NCI-H2171 treated with DMSO at 0.1 percent for 48 hours (cell line): ENCODE measurements around the gene GAMT.

ENCODE experiments used
- DNase-seq: peaks from one replicate; lab custom pipeline; 2025; lab: John Stamatoyannopoulos, UW

GAMT gene

DNA sequence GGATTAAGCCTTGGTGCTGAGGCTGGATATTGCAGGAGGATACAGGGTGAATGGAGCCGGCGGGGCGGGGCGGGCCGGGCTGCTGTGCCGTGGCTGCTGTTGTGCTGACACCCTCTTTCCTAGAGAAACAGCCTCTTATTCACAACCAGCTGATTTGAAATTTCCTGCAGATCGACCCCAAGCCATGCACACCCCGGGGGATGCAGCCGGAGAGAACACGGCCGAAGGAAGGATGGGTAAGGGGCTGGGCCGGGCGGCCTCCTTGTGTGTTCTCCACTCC, 17.1 kb upstream of the GAMT start:
- DNase-seq, result no peak

DNA sequence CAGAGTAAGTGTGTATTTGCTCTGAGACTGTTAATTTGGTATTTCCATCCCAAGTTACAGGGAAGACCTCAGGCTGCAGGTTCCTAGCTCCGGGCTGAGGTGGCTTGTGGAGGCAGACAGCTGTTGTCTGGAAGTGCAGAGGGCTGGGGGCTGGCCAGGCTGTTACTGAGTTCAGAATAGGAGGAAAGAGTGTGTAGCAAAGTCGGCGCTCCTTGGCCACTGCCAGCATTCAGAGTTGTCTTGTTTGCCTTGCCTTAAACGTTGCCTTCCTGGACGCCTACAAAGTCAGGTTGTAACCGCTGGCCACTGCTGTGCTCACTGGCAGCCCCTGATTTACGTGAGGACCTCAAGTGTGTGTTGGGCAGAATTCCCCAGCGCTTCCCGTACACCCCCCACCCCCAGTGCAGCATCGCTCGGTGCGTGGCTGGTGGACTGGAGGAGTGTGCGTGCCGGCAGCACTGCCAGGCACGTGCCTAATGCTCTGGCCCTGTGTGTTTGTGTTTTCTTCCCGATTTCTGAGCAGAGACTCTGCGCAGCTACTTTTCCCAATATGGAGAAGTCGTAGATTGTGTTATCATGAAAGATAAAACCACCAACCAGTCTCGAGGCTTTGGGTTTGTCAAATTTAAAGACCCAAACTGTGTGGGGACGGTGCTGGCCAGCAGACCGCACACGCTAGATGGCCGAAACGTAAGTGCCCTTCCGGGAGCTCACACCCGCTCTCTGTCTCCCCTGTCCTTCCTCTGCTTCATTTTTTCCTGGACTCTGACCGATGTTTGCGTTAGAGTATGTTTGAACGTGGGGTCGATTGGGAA, 16.5 kb upstream of the GAMT start:
- DNase-seq, result no peak

DNA sequence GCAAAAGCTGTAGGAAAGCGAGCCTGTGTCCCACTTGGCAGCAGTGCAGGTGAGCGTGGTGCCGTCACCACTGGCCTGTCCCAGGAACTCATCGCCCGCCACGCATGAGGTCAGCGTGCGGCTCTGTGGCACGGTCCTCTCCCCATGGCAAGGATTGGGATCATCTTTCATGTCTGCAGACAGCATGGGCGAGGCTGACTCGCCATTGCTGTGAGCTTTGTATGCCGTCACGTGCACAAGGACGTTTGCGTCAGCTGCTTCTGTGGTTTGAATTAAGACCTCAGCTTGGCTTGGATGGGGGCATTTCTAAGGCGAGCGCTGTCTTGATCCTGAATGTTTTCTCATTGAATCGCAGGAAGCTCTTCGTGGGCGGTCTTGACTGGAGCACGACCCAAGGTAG, 15.8 kb upstream of the GAMT start:
- no peak for DNase-seq

DNA sequence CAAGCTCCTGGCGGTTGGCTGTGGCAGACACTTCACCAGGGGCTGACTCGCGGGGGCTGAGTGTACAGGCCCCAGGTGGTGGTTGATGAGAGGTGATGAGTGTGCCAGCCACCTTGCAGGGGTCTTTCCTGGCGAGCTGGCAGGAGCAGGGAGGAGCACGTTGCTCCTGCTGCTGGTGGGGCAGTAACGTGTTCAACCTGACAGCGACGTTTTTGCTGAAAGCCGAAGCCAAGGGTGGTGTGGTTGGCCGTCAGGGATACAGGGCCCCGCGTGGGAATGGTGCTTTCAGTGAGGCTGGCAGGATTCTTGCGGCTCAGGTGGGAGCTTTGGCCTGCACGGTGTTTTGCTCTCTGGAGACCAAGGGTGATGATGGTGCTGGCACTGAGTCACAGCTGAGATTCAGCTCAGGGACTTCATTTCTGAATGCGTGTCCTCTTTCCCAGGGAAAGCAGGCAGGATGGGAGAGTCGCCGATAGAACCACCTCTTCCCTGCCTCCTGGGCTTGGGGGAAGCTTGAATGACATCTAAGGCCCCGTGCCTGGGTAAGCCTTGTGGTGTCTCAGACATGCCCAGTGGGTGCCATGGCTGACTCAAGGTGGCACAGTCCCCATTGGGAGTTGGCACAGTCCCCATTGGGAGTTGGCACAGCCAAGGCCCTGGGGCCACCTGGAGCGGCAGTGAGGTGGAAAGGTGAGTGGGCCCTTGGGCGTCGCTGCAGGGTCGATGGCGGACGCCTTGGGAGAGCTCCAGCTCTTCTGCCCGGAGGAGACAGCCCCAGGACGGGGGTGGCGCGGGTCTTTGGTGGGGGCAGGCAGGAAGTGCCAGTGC, 14.9 kb upstream of the GAMT start:
- DNase-seq, result no peak

DNA sequence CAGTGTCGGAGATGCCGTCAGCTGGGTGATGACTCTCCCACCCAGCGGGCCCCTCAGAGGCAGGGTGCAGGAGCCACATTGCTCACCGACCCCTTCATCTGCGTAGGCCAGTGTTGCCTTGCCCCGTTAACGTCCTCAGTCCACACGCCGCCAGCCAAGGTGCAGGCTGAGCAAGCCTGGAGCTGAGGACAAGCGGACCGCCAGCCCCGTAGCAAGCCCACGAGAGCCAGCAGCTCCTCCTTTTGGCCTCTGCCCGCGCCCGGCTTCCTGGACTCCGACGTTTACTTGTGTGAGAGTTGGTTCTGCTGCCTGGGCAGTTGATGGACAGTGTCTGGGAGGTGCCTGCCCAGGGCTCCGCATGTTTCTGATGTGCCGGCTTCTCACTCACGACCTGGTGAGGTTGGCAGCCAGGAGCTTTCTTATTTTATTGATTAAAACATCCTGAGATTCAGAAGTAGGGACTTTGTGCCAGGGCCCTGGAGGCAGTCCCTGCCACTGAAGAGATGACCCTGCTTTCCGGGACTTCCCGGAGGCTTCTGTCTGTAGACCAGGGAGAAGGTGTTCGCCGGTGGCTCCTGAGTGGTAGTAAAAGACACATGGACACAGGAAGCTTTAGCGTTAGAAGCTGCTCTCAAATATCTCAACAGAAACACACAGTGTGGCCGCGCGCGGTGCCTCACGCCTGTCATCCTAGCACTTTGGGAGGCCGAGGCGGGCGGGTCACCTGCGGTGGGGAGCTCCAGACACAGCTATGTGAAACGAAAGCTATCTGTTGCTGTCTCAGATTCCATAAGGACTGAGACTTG, 11.9 kb upstream of the GAMT start:
- DNase-seq, result no peak

DNA sequence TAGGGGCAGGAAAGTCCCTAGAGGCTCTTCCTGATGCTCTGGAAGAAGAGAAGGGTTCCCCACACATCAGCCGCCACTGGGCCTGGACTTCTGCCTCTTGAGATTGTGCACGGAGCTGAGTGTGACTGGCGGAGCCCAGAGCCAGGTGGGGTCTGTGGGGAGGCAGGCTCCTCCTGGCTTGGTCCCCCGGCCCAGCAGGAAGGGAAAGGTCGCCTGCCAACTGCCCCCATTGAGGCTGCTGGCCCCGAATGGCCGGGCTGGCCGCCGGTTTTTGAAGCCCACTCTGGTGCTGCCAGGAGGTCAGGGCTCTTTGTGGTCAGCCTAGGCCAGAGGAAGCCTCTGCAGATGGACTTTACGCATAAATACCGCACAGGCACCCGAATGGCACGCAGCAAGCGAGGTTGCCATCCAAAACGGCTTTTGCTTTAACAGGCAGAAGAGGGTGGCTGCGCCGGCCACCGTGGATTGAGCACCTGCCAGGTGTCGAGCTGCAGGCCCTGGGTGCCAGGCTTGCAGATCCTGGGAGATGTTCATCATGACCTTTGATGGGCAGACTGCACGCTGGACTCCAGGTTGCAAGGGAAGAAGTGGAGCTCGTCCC, 11.1 kb upstream of the GAMT start:
- no peak for DNase-seq

DNA sequence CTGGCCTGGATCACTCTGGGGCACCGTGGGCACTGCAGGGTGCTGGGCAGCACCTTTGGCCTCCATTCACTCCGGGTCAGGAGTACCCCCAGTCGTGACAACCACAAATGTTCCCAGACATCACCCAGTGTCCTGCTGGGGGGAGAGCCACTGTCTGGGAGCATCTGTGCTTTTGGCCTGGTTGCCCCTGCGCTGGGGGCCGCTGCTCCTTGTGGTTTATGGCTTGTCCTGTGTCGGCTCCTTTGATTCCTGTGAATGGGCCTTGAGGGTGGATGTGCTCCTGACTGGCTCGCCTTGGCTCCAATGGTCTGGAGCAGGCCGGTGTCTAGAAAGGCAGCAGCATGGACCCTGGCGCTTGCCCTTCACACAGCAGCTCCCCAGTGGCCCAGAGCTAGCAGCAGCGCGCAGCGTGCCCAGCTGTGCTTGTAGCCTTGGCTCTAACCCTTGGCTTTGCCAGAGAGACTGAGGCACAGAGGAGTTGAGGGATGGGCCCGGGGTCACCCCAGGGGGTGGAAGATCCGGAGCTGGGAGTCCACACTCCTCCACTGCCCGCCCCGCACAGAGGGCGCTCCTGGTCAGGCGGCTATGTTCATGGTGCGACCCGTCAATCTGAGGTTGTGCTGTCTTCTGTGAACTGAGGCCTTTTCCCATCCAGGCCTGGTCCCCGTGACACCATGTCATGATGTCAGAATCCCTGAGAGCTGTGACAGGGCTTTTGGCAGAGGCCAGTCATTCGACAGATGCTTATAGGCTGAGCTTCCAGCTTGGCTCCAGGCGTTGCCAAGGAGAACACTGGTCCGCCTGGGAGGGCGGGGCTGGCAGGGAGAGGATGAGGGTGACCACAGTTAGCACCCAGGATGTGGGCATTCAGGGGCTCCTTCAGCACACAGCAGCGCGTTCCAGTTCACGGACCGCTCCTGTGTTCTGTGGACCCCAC, 10.2 kb upstream of the GAMT start:
- no peak for DNase-seq

DNA sequence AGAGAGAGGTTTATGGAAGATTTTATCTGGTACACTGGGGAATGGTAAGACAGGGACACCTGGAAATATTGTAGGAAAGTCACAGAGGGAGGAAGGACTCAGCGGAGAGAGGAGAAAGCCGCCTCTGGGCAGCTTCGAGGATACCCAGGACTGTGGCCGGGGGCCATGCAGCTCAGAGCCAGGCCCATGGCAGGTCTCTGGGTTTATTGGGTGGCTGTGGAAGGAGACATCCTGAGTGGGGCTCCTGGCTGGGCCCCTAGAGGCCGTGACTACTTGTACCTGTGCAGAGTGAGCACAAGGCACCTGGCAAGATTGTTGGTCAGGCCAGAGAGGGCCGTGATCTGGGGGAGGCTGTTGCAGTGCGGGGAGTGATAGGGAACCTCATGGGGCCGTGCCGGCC, 9.4 kb upstream of the GAMT start:
- no peak for DNase-seq

DNA sequence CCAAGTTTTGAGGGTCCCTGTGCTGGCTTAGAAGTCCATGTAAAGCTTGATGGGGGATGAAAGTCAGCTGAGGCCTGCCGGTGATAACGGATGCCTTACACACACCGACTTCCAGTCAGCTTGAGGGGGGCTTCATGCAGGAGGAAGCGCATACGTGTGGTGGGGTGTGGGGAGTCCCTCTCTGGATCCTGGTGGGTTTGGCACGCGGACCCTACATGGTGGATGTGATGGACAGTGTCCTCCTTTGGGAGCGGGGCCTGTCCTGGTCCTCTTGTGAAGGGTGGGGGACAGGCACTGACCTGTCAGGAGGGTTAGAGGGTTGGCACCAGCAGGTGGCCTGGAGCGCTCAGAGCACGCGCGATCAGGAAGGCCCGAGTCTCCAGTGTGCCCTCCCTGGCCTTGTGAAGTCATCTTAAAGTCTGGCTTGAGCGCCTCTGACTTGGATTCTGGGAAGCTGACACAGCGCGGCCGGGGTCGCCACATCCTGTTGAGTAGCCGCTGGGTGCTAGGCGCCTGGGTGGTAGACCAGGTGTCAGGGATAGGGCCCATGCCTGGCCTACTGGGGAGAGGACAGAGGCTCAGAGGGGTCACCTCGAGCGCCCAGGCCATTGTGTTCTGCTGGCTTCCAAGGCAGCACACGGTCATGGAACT, 8.9 kb upstream of the GAMT start:
- DNase-seq, result no peak

DNA sequence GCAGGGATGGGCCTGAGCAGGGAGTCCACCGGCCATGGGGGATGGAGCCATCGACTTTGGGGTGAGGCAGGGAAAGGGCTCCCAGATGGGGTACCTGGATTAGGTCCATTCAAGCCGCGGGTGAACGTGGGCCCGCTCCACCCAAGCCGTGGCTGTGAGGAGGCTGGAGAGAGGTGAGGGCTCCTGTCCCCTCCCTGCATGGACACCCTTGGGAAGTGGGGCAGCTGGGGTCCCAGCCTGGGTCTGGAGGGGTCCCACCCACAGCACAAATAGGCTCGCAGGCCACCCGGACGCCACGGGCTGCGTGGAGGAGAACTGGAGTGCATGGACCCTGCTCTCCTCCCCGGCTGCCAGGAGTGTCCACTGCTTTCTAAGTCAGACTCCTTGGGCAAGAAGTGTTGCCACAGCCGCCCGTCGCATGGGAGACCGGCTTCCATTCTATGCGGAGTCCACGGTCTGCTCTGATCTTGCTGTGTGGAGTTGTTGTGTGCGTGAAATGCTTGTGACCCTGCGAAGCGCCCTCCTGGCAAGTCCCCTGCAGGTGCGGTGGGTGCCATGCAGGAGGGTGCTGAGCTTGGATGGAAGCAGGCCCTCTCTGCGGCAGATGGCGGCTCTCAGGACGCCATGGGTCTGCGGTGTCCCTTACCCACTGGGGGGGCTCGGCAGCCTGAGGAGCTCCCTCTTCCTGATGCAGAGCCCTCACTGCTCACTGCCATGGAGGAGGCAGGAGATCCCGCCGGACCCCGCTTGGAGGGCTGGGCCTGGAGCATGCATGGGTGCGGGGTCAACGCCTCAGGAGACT, 8.1 kb upstream of the GAMT start:
- no peak for DNase-seq

DNA sequence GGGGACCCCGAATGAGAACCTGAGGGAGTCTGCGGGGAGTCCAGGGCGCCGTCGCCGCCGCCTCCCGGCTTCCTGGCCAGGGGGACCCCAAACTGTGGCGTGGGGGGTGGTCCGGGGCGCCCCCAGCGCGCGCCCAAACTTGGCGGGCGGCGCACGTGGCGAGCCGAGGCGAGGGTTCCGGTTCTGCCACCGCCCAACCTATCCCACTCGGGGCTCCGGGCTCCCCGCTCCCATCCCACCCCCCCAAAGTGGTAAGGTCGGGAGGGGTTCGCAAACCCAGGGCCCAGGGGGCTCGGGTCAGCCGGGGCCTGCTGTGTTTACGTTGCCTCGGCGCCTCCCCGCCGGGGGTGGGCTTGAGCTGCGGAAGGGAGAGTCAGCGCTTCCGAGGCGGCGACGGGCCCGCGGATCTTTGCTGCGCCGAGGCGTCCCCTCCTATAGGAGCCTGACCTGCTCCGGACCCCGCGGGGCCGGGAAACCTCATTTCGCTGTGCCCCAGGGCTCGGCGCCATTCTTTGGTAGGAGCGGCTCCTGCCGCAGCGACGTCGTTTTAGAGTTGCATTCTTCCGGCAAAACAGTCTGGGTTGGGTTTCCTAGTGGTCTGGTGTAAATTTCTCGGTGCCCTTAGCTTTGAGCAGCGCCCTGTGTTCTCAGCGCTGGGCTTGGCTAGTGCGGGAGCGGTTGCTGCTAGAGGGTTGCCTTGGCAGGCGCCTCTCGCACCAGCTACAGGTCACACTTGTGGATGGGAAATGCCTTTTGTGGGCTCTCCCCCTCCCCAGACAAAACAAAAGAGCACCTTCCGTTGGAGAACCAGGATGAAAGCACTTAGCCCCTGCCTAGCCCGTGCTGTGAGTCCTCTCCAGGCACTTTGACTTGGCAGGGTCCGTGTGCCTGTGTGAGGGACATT, 7.2 kb upstream of the GAMT start:
- peak; percentile 43 for DNase-seq

DNA sequence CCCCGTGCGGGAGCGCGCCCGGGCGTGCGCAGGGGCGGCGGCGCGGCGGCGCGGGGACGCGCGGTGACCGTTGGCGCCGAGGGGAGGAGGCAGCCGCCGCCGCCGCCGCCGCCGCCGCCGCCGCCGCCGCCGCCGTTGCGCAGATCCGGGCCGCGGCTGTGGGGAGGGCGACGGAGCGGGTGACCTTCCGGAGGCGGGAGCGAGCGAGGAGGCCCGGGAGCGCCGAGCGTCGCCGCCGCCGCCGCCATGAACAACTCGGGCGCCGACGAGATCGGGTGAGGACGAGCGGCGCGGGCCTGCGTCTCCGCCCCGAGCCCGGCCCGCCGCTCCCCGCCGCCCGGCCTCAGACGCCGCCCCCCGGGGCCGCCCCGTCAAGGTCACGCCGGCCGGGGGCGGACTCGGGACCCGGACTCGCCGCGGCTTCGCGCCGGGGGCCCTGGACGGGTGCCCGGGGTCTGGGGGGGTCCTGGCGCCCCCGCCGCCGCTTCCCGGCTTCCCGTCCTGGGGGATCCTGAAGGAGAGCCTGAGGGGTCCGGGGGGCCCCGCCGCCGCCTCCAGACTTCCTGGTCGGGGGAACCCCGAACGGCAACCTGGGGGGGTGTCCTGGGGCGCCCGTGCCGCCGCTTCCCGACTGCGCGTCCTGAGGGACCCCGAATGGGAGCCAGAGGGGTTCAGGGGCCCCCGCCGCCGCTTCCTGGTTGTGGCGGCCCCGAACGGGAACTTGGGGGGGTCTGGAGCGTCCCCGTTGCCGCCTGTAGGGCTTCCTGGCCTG, 6.4 kb upstream of the GAMT start, which contains the start of gene DAZAP1:
Gene DAZAP1 (plus strand): TSS at position 59 of the 772 bp plus-strand sequence. CDS start 188 bp downstream, at position 247.
- DNase-seq, result peak; percentile 52

DNA sequence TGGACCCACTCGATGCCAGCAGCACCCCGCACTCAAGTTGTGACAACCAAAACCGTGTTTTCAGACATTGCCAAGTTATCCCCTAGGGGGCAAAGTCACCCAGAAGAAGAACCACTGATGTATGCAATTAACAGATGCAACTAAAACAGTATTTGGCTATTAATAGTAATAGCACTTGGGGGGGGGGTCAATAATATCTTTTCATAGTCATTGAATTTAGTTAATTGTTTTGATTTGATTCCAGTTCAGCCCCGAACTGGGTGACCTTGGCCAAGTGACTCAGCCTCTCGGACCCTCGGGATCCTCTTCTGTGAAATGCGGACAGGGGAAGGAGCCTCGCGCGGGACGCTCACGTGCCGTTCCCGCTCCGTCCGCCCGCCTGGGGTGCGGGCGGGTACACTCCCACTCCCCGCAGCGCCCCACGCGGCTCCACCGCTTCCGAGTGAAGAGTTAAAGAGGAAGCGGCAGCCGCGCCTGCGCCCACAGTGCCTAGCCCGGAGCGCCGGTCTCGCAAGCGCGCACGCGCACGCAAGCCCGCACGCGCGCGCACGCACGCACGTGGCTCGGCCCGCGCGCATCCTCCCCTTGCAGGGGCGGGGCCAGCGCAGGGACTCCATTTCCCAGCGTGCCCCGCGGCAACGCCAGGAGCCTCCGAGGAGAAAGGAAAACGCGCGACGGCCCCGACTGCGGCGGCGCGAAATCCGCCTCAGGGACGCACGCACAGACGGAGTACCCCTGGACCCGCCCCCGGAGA, 5.6 kb upstream of the GAMT start:
- peak; percentile 93 for DNase-seq

DNA sequence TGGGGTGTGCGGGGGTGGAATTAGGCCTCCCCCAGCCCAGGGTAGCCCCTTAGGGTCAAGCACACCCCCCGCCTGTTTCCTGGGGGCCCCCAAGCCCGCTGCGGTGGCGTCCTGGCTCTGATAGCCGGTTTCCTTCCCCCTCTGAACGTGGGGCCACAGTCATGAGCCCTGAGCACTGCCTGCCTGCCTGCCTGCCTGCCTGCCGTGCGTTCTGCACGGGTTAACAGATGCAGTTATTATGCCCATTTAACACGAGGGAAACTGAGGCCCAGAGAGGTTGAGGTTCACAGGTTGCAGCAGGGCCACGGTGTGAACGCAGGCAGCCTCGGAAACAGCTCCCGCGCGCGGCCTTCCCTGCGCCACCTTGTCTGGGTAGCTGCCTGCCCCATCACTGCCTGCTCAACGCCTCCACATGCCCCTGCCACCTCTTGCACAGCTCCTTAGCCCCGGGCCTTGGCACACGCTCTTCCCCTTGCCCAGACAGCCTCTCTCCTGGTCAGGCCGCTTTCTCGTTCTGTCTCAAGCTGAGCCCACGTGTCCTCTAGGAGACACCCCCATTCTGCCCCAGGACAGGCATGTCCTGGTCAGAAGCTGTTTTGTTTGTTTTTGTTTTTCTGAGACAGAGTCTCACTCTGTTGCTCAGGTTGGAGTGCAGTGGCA, 1.2 kb upstream of the GAMT start:
- DNase-seq, result no peak

DNA sequence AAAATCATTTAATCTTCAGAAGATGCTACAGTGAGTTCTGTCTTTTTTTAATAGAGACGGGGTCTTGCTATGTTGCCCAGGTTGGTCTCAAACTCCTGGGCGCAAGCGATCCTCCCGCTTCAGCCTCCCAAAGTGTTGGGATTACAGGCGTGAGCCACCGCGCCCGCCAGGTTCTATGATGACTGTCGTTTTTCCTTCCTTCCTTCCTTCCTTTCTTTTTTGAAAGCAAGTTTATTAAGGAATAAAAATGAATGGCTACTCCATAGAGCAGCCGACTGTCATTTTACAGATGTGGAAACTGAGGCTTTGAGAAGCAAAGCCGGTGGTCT, 511 bp upstream of the GAMT start:
- DNase-seq, result no peak

DNA sequence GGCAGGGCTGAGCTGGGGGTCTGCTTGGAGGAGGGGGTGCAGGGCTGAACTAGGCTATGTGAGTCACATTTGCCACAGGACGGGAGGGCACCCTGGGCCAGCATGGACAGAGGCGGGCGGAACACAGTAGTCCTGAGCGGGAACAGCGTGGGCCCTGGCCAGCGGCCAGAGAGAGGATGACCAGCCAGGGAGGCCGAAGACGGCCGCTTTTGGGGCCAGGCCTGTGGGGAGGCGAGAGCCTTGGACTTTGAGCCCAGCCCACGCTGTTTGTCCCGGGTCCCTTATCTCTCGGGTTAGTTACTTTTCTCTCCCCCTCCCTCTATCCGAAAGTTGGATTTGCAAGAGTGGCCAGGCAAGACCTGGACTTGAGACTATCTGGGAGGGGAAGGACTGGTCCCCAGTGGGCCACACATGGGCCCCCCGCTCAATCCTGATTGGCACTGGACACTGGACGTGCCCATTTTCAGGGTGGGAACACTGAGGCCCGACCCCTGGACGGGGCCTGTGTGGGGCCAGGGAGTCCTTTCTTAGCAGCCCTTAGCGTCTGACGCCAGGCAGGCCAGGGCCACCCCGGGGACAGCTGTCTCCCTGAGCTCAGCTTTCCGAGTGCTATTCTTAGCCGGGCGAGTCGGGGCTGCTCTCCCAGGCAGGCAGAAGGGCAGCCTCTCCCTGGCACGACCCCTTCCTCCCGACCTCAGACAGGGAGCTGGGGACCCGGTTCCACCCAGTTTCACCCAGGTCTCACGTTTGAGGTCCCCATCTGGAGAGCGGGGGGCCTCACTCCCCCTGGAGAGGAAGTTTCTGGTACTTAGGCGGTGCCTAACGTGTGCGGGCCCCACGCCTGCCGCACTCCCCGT, 833 bp downstream of the GAMT start:
- peak; percentile 85 for DNase-seq
